Brain microvascular endothelial cell (primary cell): ENCODE data around the gene ARTN.

Experiments used
- DNase-seq: peaks from one replicate; pipeline ENCODE4 v3.0.0-alpha.2; 2020
- H3K27ac ChIP-seq: fragments of 250-450 bp; sonication (Bioruptor Pico); 2 replicates; pipeline ENCODE4 v1.5.1; 2020; ENCODE audit warnings: mild to moderate bottlenecking, moderate library complexity
- H3K27me3 ChIP-seq: fragments of 250-450 bp; sonication (Bioruptor Pico); replicated peaks from 2 replicates; pipeline ENCODE4 v1.5.1; 2020; ENCODE audit warnings: mild to moderate bottlenecking
- H3K36me3 ChIP-seq: fragments of 250-450 bp; sonication (Bioruptor Pico); replicated peaks from 2 replicates; pipeline ENCODE4 v1.5.1; 2020; ENCODE audit warnings: mild to moderate bottlenecking
- H3K4me3 ChIP-seq: 2 replicates; pipeline ENCODE4 v1.5.1; 2011; ENCODE audit warnings: low read depth, mild to moderate bottlenecking, control low read depth, low read length, moderate library complexity
- CTCF ChIP-seq: IDR thresholded peaks from 2 replicates; pipeline ENCODE4 v1.5.1; 2011; ENCODE audit warnings: low read depth, mild to moderate bottlenecking, moderate library complexity, low read length, control low read depth, inconsistent platforms; ENCODE audit errors: missing control alignments
- in situ Hi-C: cut with HindIII; loops from 2 replicates; pipeline ENCODE4 v1.10.0; 2017; ENCODE audit warnings: low sequenced_read_pairs, low pct_ligation_motif_present

Gene ARTN

GRCh38 chr1:43898981-43899380, 34.6 kb upstream of the ARTN start:
- no peaks in the 10 kb centered on the region for H3K27me3 ChIP-seq
- TF ChIP-seq CTCF = no peak
- in situ Hi-C loops = no loop called here
- no peak overlapping the region for H3K27ac ChIP-seq
- DNase-seq = no peak
- peaks cover 4% of the 10 kb centered on the region for H3K36me3 ChIP-seq
- H3K4me3 ChIP-seq = no peak overlapping the region

GRCh38 chr1:43900386-43900785, 33.2 kb upstream of the ARTN start:
- H3K4me3 ChIP-seq = no peak overlapping the region
- no peaks in the 10 kb centered on the region for H3K27me3 ChIP-seq
- no peak overlapping the region for H3K27ac ChIP-seq
- DNase-seq = no peak
- in situ Hi-C loops = no loop called here
- TF ChIP-seq CTCF = no peak
- H3K36me3 ChIP-seq = no peaks in the 10 kb centered on the region

GRCh38 chr1:43901196-43901961, 32.2 kb upstream of the ARTN start:
- in situ Hi-C loops = no loop called here
- DNase-seq = no peak
- TF ChIP-seq CTCF = no peak

GRCh38 chr1:43902058-43902831, 31.4 kb upstream of the ARTN start:
- no peaks in the 10 kb centered on the region for H3K27me3 ChIP-seq
- DNase-seq = no peak
- TF ChIP-seq CTCF = no peak
- no peak overlapping the region for H3K4me3 ChIP-seq
- in situ Hi-C loops = no loop called here
- H3K27ac ChIP-seq = no peak overlapping the region
- H3K36me3 ChIP-seq = peaks cover 1% of the 10 kb centered on the region

More at GRCh38 chr1:43901196-43901961, 32.2 kb upstream of the ARTN start:
- Histone ChIP-seq H3K27me3 (no peaks in the 10 kb centered on the region), H3K27ac (no peak overlapping the region), H3K4me3 (no peak overlapping the region), H3K36me3 (no peaks in the 10 kb centered on the region)

GRCh38 chr1:43904660-43905551, 28.7 kb upstream of the ARTN start:
- Histone ChIP-seq H3K27me3 (no peaks in the 10 kb centered on the region), H3K27ac (no peak overlapping the region), H3K4me3 (no peak overlapping the region), H3K36me3 (peaks cover 2% of the 10 kb centered on the region)
- DNase-seq = no peak
- in situ Hi-C loops = no loop called here
- TF ChIP-seq CTCF = no peak
